ENCODE measurements around the gene ADAMTS10.
"Not testable (repeated sequence)": the region's sequence is repeated elsewhere in the genome, so short reads cannot be mapped to it uniquely, and the experiment has no call there.

ADAMTS10 gene

GRCh38 chr19:8600816-8601215 is 9.7 kb downstream of the ADAMTS10 start:
- no peak overlapping the region for H3K27ac ChIP-seq
- no peak for DNase-seq (ENCODE audit: low read depth, low spot score)

- DNase-seq (ENCODE audit: low read depth, low spot score): no peak
- no peak overlapping the region for H3K27ac ChIP-seq
These were observed 10.5 kb downstream of the ADAMTS10 start for GRCh38 chr19:8600064-8600463.

- DNase-seq (ENCODE audit: low read depth, low spot score): no peak
- H3K27ac ChIP-seq: no peak overlapping the region
These were observed 14.3 kb downstream of the ADAMTS10 start for GRCh38 chr19:8596168-8596567.

GRCh38 chr19:8595651-8596050 is 14.9 kb downstream of the ADAMTS10 start:
- DNase-seq (ENCODE audit: low read depth, low spot score): no peak

GRCh38 chr19:8593931-8594330 is 16.6 kb downstream of the ADAMTS10 start:
- no peak overlapping the region for H3K27ac ChIP-seq
- DNase-seq (ENCODE audit: low read depth, low spot score): no peak

More at GRCh38 chr19:8595651-8596050, 14.9 kb downstream of the ADAMTS10 start:
- no peak overlapping the region for H3K27ac ChIP-seq

- H3K27ac ChIP-seq: no peak overlapping the region
- DNase-seq (ENCODE audit: low read depth, low spot score): no peak
These were observed 18.1 kb downstream of the ADAMTS10 start for GRCh38 chr19:8592231-8593009.

- DNase-seq (ENCODE audit: low read depth, low spot score): no peak
- no peak overlapping the region for H3K27ac ChIP-seq
These were observed 21.3 kb downstream of the ADAMTS10 start for GRCh38 chr19:8589177-8589714.

- no peak for DNase-seq (ENCODE audit: low read depth, low spot score)
- H3K27ac ChIP-seq: no peak overlapping the region
These were observed 24.4 kb downstream of the ADAMTS10 start for GRCh38 chr19:8585894-8586750.

GRCh38 chr19:8584965-8585893 is 25.3 kb downstream of the ADAMTS10 start:
- H3K27ac ChIP-seq: no peak overlapping the region
- DNase-seq (ENCODE audit: low read depth, low spot score): no peak

- no peak for DNase-seq (ENCODE audit: low read depth, low spot score)
- H3K27ac ChIP-seq: no peak overlapping the region
These were observed 29.7 kb downstream of the ADAMTS10 start for GRCh38 chr19:8580710-8581281.

- no peak overlapping the region for H3K27ac ChIP-seq
- no peak for DNase-seq (ENCODE audit: low read depth, low spot score)
These were observed 31.8 kb downstream of the ADAMTS10 start for GRCh38 chr19:8578642-8579265.

- H3K27ac ChIP-seq: no peak overlapping the region
- DNase-seq (ENCODE audit: low read depth, low spot score): no peak
These were observed 32.8 kb downstream of the ADAMTS10 start for GRCh38 chr19:8577741-8578140.

- no peak within 1 kb of the TSS for H3K27ac ChIP-seq
- no peak for DNase-seq (ENCODE audit: low read depth, low spot score)
These were observed 33.3 kb downstream of the ADAMTS10 start, which contains the start of gene MYO1F for GRCh38 chr19:8577247-8577646. MYO1F (minus strand) TSS chr19:8577442; CDS start chr19:8577309, 133 bp downstream.

GRCh38 chr19:8576273-8576993 is 34.1 kb downstream of the ADAMTS10 start:
- H3K27ac ChIP-seq: no peak overlapping the region
- no peak for DNase-seq (ENCODE audit: low read depth, low spot score)

- H3K27ac ChIP-seq: no peak overlapping the region
- no peak for DNase-seq (ENCODE audit: low read depth, low spot score)
These were observed 35.0 kb downstream of the ADAMTS10 start for GRCh38 chr19:8575467-8575997.

- not testable (repeated sequence) for H3K27ac ChIP-seq; DNase-seq (ENCODE audit: low read depth, low spot score)
These were observed 35.9 kb downstream of the ADAMTS10 start for GRCh38 chr19:8574619-8574922.

GRCh38 chr19:8573316-8573715 is 37.2 kb downstream of the ADAMTS10 start:
- DNase-seq (ENCODE audit: low read depth, low spot score): no peak
- no peak overlapping the region for H3K27ac ChIP-seq

- DNase-seq (ENCODE audit: low read depth, low spot score): no peak
- H3K27ac ChIP-seq: no peak overlapping the region
These were observed 39.5 kb downstream of the ADAMTS10 start for GRCh38 chr19:8571006-8571411.

Measured in epithelial cell of prostate (primary cell).